GM23338 (cell line): Measurements from ENCODE around the gene ATP9A. TPM values are rescaled to one million over a fixed set of nuclear protein-coding genes. Genes with fewer than 3 reads are reported as not detected.

Experiments
- ATAC-seq: fragments of 200-7000 bp; cut with Tn5 transposase; 3 replicates; pipeline ENCODE4 v1.9.1; 2020
- DNase-seq: peaks from one replicate; pipeline ENCODE4 v3.0.0-alpha.2; 2015; ENCODE audit warnings: low spot score
- H2AFZ ChIP-seq: fragments of 200-600 bp; sonication (generic); 2 replicates; pipeline ENCODE4 v1.8.0; 2016; ENCODE audit warnings: antibody characterized with exemption, mild to moderate bottlenecking, moderate library complexity
- H3F3A ChIP-seq: fragments of 200-600 bp; sonication (generic); replicated peaks from 2 replicates; pipeline ENCODE4 v1.8.0; 2017; ENCODE audit warnings: antibody characterized with exemption, mixed run types, low read depth
- H3K27ac ChIP-seq: fragments of 200-600 bp; sonication (generic); 2 replicates; pipeline ENCODE4 v1.6.1; 2016; ENCODE audit warnings: low read depth
- H3K27me3 ChIP-seq: fragments of 200-600 bp; sonication (generic); 2 replicates; pipeline ENCODE4 v1.8.0; 2016; ENCODE audit warnings: mild to moderate bottlenecking, mixed run types, moderate library complexity; ENCODE audit not compliant: insufficient read depth
- H3K36me3 ChIP-seq: fragments of 200-600 bp; sonication (generic); 2 replicates; pipeline ENCODE4 v1.8.0; 2016; ENCODE audit warnings: mild to moderate bottlenecking; ENCODE audit not compliant: insufficient read depth
- H3K4me1 ChIP-seq: fragments of 200-600 bp; sonication (generic); 2 replicates; pipeline ENCODE4 v1.8.0; 2016; ENCODE audit warnings: mild to moderate bottlenecking, moderate library complexity; ENCODE audit not compliant: insufficient read depth
- H3K4me2 ChIP-seq: fragments of 200-600 bp; sonication (generic); 2 replicates; pipeline ENCODE4 v1.7.1; 2017; ENCODE audit warnings: mixed run types
- H3K4me3 ChIP-seq: fragments of 200-600 bp; sonication (generic); 2 replicates; pipeline ENCODE4 v1.6.1; 2016; ENCODE audit warnings: mixed run types
- H3K79me2 ChIP-seq: fragments of 200-600 bp; sonication (generic); replicated peaks from 2 replicates; pipeline ENCODE4 v1.8.0; 2017; ENCODE audit warnings: mild to moderate bottlenecking; ENCODE audit not compliant: insufficient read depth
- H3K9me2 ChIP-seq: fragments of 200-600 bp; sonication (generic); 2 replicates; pipeline ENCODE4 v1.8.0; 2017; ENCODE audit not compliant: insufficient read depth
- H4K20me1 ChIP-seq: fragments of 200-600 bp; sonication (generic); replicated peaks from 2 replicates; pipeline ENCODE4 v1.8.0; 2017; ENCODE audit warnings: mild to moderate bottlenecking; ENCODE audit not compliant: insufficient read depth
- H3K27ac Mint-ChIP-seq: 2 replicates; pipeline ENCODE4 v1.8.0; 2020; ENCODE audit warnings: inconsistent platforms, mild to moderate bottlenecking, moderate library complexity, mixed read lengths
- H3K27me3 Mint-ChIP-seq: 3 replicates; pipeline ENCODE4 v1.8.0; 2022; ENCODE audit warnings: low read depth, mild to moderate bottlenecking, moderate library complexity, mixed read lengths, inconsistent platforms; ENCODE audit not compliant: insufficient read depth, poor library complexity
- H3K36me3 Mint-ChIP-seq: 3 replicates; pipeline ENCODE4 v1.8.0; 2021; ENCODE audit warnings: low read depth, mild to moderate bottlenecking, inconsistent platforms, moderate library complexity, mixed read lengths
- H3K4me1 Mint-ChIP-seq: 3 replicates; pipeline ENCODE4 v1.8.0; 2020; ENCODE audit warnings: mild to moderate bottlenecking, inconsistent platforms, mixed read lengths
- H3K4me3 Mint-ChIP-seq: 3 replicates; pipeline ENCODE4 v1.8.0; 2021; ENCODE audit warnings: moderate library complexity, mild to moderate bottlenecking, inconsistent platforms, mixed read lengths
- H3K9me3 Mint-ChIP-seq: 3 replicates; pipeline ENCODE4 v1.8.0; 2020; ENCODE audit warnings: moderate library complexity, mild to moderate bottlenecking, inconsistent platforms, mixed read lengths
- CREB1 ChIP-seq: fragments of 250-450 bp; sonication (Bioruptor Pico); IDR thresholded peaks from 2 replicates; pipeline ENCODE4 v1.5.0; 2020; ENCODE audit warnings: low read depth, mild to moderate bottlenecking, moderate library complexity
- CTCF ChIP-seq, 2 experiments: fragments of 200-600 bp in 1 of 2; sonication (generic) in 1 of 2; conservative IDR thresholded peaks; 2 replicates each; pipeline versions ENCODE4 v1.5.1 to v1.6.1; 2016 to 2017; ENCODE audit warnings: antibody characterized with exemption in 2 of 2, low read depth in 2 of 2, mild to moderate bottlenecking in 2 of 2, moderate library complexity in 1 of 2
- ETS1 ChIP-seq: IDR thresholded peaks from 2 replicates; pipeline ENCODE4 v1.6.1; 2016; ENCODE audit warnings: antibody characterized with exemption
- EZH2 ChIP-seq: fragments of 200-600 bp; sonication (generic); IDR thresholded peaks from one replicate; pipeline ENCODE4 v1.8.0; 2017; ENCODE audit warnings: antibody characterized with exemption, mild to moderate bottlenecking, low read depth; ENCODE audit not compliant: unreplicated experiment
- EZH2phosphoT487 ChIP-seq: fragments of 200-600 bp; sonication (generic); IDR thresholded peaks from one replicate; pipeline ENCODE4 v1.8.1; 2018; ENCODE audit warnings: antibody characterized with exemption; ENCODE audit not compliant: unreplicated experiment
- JUNB ChIP-seq: IDR thresholded peaks from one replicate; pipeline ENCODE4 v1.6.1; 2016; ENCODE audit warnings: antibody characterized with exemption; ENCODE audit not compliant: unreplicated experiment
- NANOG ChIP-seq: IDR thresholded peaks from 2 replicates; pipeline ENCODE4 v1.6.1; 2016; ENCODE audit warnings: antibody characterized with exemption, borderline replicate concordance
- POLR2AphosphoS5 ChIP-seq: IDR thresholded peaks from 2 replicates; pipeline ENCODE4 v1.6.1; 2016; ENCODE audit warnings: antibody characterized with exemption, low read depth
- REST ChIP-seq: IDR thresholded peaks from one replicate; pipeline ENCODE4 v1.6.1; 2018; ENCODE audit warnings: antibody characterized with exemption; ENCODE audit not compliant: unreplicated experiment
- STAT1 ChIP-seq: IDR thresholded peaks from one replicate; pipeline ENCODE4 v1.6.1; 2016; ENCODE audit warnings: antibody characterized with exemption; ENCODE audit not compliant: unreplicated experiment
- ZNF114 ChIP-seq: fragments of 250-450 bp; sonication (Bioruptor Pico); IDR thresholded peaks from 2 replicates; pipeline ENCODE4 v1.5.0; 2020; ENCODE audit warnings: mild to moderate bottlenecking, moderate library complexity
- ZNF331 ChIP-seq: fragments of 250-450 bp; sonication (Bioruptor Pico); IDR thresholded peaks from 2 replicates; pipeline ENCODE4 v1.5.0; 2020; ENCODE audit warnings: low read depth, mild to moderate bottlenecking, moderate library complexity
- ZNF462 ChIP-seq: fragments of 250-450 bp; sonication (Bioruptor Pico); IDR thresholded peaks from 2 replicates; pipeline ENCODE4 v1.5.0; 2020; ENCODE audit warnings: mild to moderate bottlenecking, moderate library complexity
- polyA plus RNA-seq: library from polyadenylated mRNA; unstranded; fragments of >200 nt; fragmentation: Nextera tagmentation; extraction: Ambion mirVana; gene quantifications from 2 replicates; pipeline ENCODE4 v1.2.1, GENCODE V29; 2016
- total RNA-seq: library from RNA; depleted of rRNA; stranded (reverse); fragments of >200 nt; shearing (Covaris generic); gene quantifications from 2 replicates; pipeline ENCODE4 v1.2.3, GENCODE V29; 2014

Gene ATP9A
- total and polyA plus RNA-seq, 2 experiments from 2014 or later, result 0.94 to 5.9 TPM

- H3K27ac ChIP-seq, result no peak overlapping the region
- H3K4me1 ChIP-seq, result peaks cover 25% of the 10 kb centered on the region
- Mint-ChIP-seq H3K4me1 (peaks cover 35% of the 10 kb centered on the region), H3K27me3 (peaks cover 4% of the 10 kb centered on the region), H3K36me3 (no peaks in the 10 kb centered on the region), H3K9me3 (no peaks in the 10 kb centered on the region), H3K4me3 (0 out of 3 replicates have a peak overlapping the region, but pooled peaks have one; percentile 24), H3K27ac (no peak overlapping the region)
- no peaks in the 10 kb centered on the region for H3K79me2 ChIP-seq
- DNase-seq, result no peak
- no peak for TF ChIP-seq CREB1 (CRISPR knock-in tag)
- TF ChIP-seq POLR2AphosphoS5, result no peak
- TF ChIP-seq EZH2phosphoT487, result no peak
- no peak for TF ChIP-seq CTCF (conservative IDR thresholded peaks at IDR 0.05; ENCODE audit: low read depth in 2 of 2)
- TF ChIP-seq ZNF462 (CRISPR knock-in tag), result no peak
- no peak for TF ChIP-seq STAT1
- TF ChIP-seq REST, result no peak
- no peak for TF ChIP-seq NANOG
- no peak for TF ChIP-seq ZNF331 (CRISPR knock-in tag)
- no peak for TF ChIP-seq ZNF114 (CRISPR knock-in tag)
- TF ChIP-seq JUNB, result no peak
- no peak for TF ChIP-seq EZH2
- no peak for TF ChIP-seq ETS1
- no peaks in the 10 kb centered on the region for H4K20me1 ChIP-seq
- no peak overlapping the region for H2AFZ ChIP-seq
- H3F3A ChIP-seq, result no peaks in the 10 kb centered on the region
- no peaks in the 10 kb centered on the region for H3K36me3 ChIP-seq
- H3K4me3 ChIP-seq, result no peak overlapping the region
- no peaks in the 10 kb centered on the region for H3K9me2 ChIP-seq
- no peaks in the 10 kb centered on the region for H3K27me3 ChIP-seq
- H3K4me2 ChIP-seq, result peak overlapping the region; percentile 67
- no peak for ATAC-seq
Observed at GRCh38 chr20:51597389-51598231, 170.6 kb downstream of the ATP9A start.
